H4 (cell line): ENCODE results near the gene ABITRAM. TPM values are rescaled to one million over a fixed set of nuclear protein-coding genes. Genes with fewer than 3 reads are reported as not detected.

Source experiments
- total RNA-seq: library from RNA; depleted of rRNA; stranded (reverse); fragments of >200 nt; shearing (Covaris generic); gene quantifications from 2 replicates; pipeline ENCODE4 v1.2.3, GENCODE V29; 2014; rRNA removed

Gene ABITRAM
- total RNA-seq, 1 experiment from 2014 or later, result 8.3 TPM

Other genes starting within 250 kb of the ABITRAM start
- not detected in 2 replicates for gene ACTL7B, start 78.4 kb upstream of the ABITRAM start, total RNA-seq
- not detected in 2 replicates for gene ACTL7A, start 72.1 kb upstream of the ABITRAM start, total RNA-seq
- gene ELP1, start 276 bp upstream of the ABITRAM start, total RNA-seq, result 18.4 and 19.0 TPM in 2 replicates
- gene CTNNAL1, start 79.1 kb downstream of the ABITRAM start, total RNA-seq, result 90.8 and 90.9 TPM in 2 replicates
- gene TMEM245, start 185.5 kb downstream of the ABITRAM start, total RNA-seq, result 34.7 and 39.0 TPM in 2 replicates
- gene FRRS1L, start 232.8 kb downstream of the ABITRAM start, total RNA-seq, result not detected in 2 replicates